AG09319 (cell line): ENCODE results near the gene FAM216A.
"Not testable (repeated sequence)": the region's sequence is repeated elsewhere in the genome, so short reads cannot be mapped to it uniquely, and the experiment has no call there.

Source experiments
- DNase-seq: peaks from one replicate; pipeline ENCODE4 v3.0.0-alpha.2; 2010; ENCODE audit warnings: low read depth; ENCODE audit errors: extremely low read depth
- TF ChIP-seq, protein P1 (sequence below): IDR thresholded peaks from 2 replicates; pipeline ENCODE4 v1.5.1; 2011; ENCODE audit warnings: low read depth, mild to moderate bottlenecking, inconsistent platforms, low read length, moderate library complexity

FAM216A gene

GRCh38 chr12:110436231-110436630, 32.4 kb upstream of the FAM216A start:
- no peak for DNase-seq
- TF ChIP-seq, protein P1, sequence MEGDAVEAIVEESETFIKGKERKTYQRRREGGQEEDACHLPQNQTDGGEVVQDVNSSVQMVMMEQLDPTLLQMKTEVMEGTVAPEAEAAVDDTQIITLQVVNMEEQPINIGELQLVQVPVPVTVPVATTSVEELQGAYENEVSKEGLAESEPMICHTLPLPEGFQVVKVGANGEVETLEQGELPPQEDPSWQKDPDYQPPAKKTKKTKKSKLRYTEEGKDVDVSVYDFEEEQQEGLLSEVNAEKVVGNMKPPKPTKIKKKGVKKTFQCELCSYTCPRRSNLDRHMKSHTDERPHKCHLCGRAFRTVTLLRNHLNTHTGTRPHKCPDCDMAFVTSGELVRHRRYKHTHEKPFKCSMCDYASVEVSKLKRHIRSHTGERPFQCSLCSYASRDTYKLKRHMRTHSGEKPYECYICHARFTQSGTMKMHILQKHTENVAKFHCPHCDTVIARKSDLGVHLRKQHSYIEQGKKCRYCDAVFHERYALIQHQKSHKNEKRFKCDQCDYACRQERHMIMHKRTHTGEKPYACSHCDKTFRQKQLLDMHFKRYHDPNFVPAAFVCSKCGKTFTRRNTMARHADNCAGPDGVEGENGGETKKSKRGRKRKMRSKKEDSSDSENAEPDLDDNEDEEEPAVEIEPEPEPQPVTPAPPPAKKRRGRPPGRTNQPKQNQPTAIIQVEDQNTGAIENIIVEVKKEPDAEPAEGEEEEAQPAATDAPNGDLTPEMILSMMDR, result no peak

DNA sequence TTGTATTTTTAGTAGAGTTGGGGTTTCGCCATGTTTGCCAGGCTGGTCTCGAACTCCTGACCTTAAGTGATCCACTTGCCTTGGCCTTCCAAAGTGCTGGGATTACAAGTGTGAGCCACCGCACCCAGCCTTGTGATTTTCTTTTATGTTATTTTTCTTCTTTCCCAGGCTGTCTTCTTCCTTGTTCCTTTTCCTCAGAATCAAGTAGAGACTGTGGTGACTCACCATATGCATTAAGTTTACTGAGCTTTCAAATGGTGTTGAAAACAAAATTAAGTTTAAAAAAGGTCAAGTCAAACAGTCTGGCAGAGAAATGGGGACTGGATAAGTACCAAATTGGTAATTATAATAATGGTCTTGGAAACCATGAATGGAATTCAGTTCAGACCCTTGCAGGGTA, 24.2 kb upstream of the FAM216A start:
- TF ChIP-seq, protein P1, result no peak

GRCh38 chr12:110449799-110450497, 18.7 kb upstream of the FAM216A start, which contains the start of gene ARPC3:
TSS of gene ARPC3 (minus strand) at chr12:110450337. CDS start at chr12:110450260, 77 bp downstream.
- peak; percentile 88 for DNase-seq
- TF ChIP-seq, protein P1, result peak; percentile 92

More for the DNA sequence above, 24.2 kb upstream of the FAM216A start:
- DNase-seq, result no peak

DNA sequence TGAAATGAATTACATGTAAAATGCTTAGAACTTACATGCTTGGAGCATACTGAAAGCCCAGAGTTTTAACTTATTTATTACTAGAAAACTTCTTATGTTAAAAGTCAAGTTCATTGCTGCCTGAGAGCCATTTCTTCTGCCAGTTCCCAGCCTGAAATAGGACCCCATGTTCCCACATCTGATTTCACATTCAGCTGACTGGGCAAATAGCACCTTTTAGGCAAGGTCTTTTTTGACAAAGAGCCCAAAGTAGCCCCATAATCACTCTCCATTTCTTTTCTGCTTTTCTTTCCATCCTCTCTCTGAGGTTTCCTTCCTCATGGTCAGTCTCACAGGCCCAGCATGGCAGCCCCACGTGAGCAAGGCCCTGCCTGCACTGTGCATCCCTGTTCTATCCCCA, 17.4 kb upstream of the FAM216A start:
- no peak for DNase-seq
- TF ChIP-seq, protein P1, result no peak

- TF ChIP-seq, protein P1, result no peak
These were observed 14.9 kb upstream of the FAM216A start for GRCh38 chr12:110453569-110454296.

GRCh38 chr12:110458756-110459155, 9.9 kb upstream of the FAM216A start:
- TF ChIP-seq, protein P1, result no peak
- DNase-seq, result no peak

More at GRCh38 chr12:110453569-110454296, 14.9 kb upstream of the FAM216A start:
- DNase-seq, result no peak

DNA sequence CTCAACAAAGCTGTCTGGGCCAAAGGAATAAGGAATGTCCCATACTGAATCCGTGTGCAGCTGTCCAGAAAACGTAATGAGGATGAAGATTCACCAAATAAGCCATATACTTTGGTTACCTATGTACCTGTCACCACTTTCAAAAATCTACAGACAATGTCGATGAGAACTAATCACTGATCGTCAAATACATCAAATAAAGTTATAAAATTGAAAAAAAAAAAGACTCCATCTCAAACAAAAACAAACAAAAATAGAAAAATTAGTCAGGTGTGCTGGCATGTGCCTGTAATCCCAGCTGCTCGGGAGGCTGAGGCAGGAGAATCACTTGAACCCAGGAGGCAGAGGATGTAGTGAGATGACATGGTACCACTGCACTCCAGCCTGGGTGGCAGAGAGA, 7.5 kb upstream of the FAM216A start:
- DNase-seq, result not testable (repeated sequence)
